ENCODE results near the gene AKT3. TPM values are rescaled to one million over a fixed set of nuclear protein-coding genes. Genes with fewer than 3 reads are reported as not detected.

The AKT3 gene
- total and polyA plus RNA-seq, 2 of the 8 experiments (the other 6 are each of a cell fraction or from before 2014, with no cell fraction given) = 6.0 to 36.4 TPM

GRCh38 chr1:243443557-243443956 lies 406.5 kb downstream of the AKT3 start:
- no peak overlapping the region for H3K4me3 ChIP-seq (ENCODE audit: extremely low read depth in 1 of 4, insufficient read depth in 2 of 4, low read depth in 3 of 4, low read length in 4 of 4)
- peaks cover 0 to 1% (median 0%) of the 10 kb centered on the region in 4 experiments; a peak in 1 of 7 replicates for H3K27me3 ChIP-seq (replicated peaks in 1 of 4; ENCODE audit: control insufficient read depth in 3 of 4, extremely low read depth in 1 of 4, insufficient read depth in 3 of 4, low read length in 3 of 4)
- H2AK5ac ChIP-seq (ENCODE audit: low read depth, low read length) = no peak overlapping the region
- 84% methylated on average over 4 of the region's 4 CpGs; no CpG with 5 or more reads in 1 of the 2 experiments for WGBS, 2 experiments (ENCODE audit: extremely low coverage in 1 of 2, insufficient coverage in 1 of 2, insufficient read length in 1 of 2, insufficient replicate concordance in 2 of 2, low coverage in 1 of 2, low lambda C conversion rate in 2 of 2, missing lambda C conversion rate in 1 of 2)
- H4K8ac ChIP-seq (ENCODE audit: extremely low read depth, insufficient read depth, low read length) = no peak overlapping the region
- no peak overlapping the region for H3K56ac ChIP-seq (replicated peaks; ENCODE audit: insufficient read length, low read depth, low read length)
- FAIRE-seq = no peak
- H3K36me3 ChIP-seq (ENCODE audit: control insufficient read depth in 2 of 4, insufficient read depth in 4 of 4, low read length in 3 of 4) = no peaks in the 10 kb centered on the region
- POLR2A ChIA-PET (ENCODE audit: partially characterized antibody) = no interaction called here
- H3K4me1 ChIP-seq (replicated peaks in 1 of 4; ENCODE audit: control insufficient read depth in 3 of 4, insufficient read depth in 4 of 4, low read length in 3 of 4) = peaks cover 0 to 10% (median 3%) of the 10 kb centered on the region in 4 experiments; a peak in 4 of 7 replicates
- no peak overlapping the region for H3K9ac ChIP-seq (replicated peaks in 1 of 4; ENCODE audit: extremely low read depth in 1 of 4, low read depth in 3 of 4, low read length in 3 of 4)
- no peak overlapping the region for H3K4ac ChIP-seq (replicated peaks; ENCODE audit: insufficient read length, low read depth, low read length)
- no peak overlapping the region for H3K4me2 ChIP-seq (ENCODE audit: insufficient read depth in 1 of 2, low read depth in 2 of 2, low read length in 2 of 2)
- H2BK15ac ChIP-seq (ENCODE audit: low read length) = no peak overlapping the region
- no peak overlapping the region for H3K14ac ChIP-seq (ENCODE audit: insufficient read length)
- DNase-seq (ENCODE audit: low read depth in 1 of 2, low spot score in 2 of 2) = no peak
- no peak overlapping the region for H3K23ac ChIP-seq (ENCODE audit: insufficient read length)
- H3K9me3 ChIP-seq (ENCODE audit: insufficient read depth in 2 of 2, low read depth in 1 of 2, low read length in 1 of 2) = no peaks in the 10 kb centered on the region
- H3K79me1 ChIP-seq (ENCODE audit: low read depth, low read length) = no peaks in the 10 kb centered on the region
- no peak overlapping the region for H3K18ac ChIP-seq (ENCODE audit: extremely low read depth, low read length)
- H3K79me2 ChIP-seq (ENCODE audit: control insufficient read depth in 1 of 2, insufficient read depth in 2 of 2, low read length in 2 of 2) = no peaks in the 10 kb centered on the region
- H4K5ac ChIP-seq (ENCODE audit: insufficient read length, low read depth, low read length) = no peak overlapping the region
- no peak overlapping the region for H2BK20ac ChIP-seq (ENCODE audit: low read length)
- CTCF ChIA-PET (ENCODE audit: partially characterized antibody) = interaction anchor here (0.6 to 1.1 kb wide), 5 partner anchors 12 to 376 kb away, joined by 3 read pairs; no protein-coding TSS in a partner anchor
- no peak overlapping the region for H2BK120ac ChIP-seq (replicated peaks; ENCODE audit: low read depth, low read length)
- H2BK5ac ChIP-seq (ENCODE audit: low read depth, low read length) = no peak overlapping the region
- TF ChIP-seq TBP (IDR thresholded peaks at IDR 0.05; ENCODE audit: low read depth, low read length) (no peak), TEAD4 (IDR thresholded peaks at IDR 0.05; ENCODE audit: low read depth, low read length) (no peak), POU5F1 (IDR thresholded peaks at IDR 0.05; ENCODE audit: low read depth, low read length) (no peak)
- no peaks in the 10 kb centered on the region for H3K23me2 ChIP-seq (ENCODE audit: low read depth, low read length)
- no peaks in the 10 kb centered on the region for H4K20me1 ChIP-seq (replicated peaks in 1 of 2; ENCODE audit: control insufficient read depth in 1 of 2, insufficient read depth in 2 of 2, low read length in 2 of 2)
- no peak overlapping the region for H2BK12ac ChIP-seq (ENCODE audit: low read depth, low read length)
- H2AFZ ChIP-seq (ENCODE audit: low read length) = no peak overlapping the region
- H3K27ac ChIP-seq (ENCODE audit: low read depth, low read length) = no peak overlapping the region
- H4K91ac ChIP-seq (replicated peaks; ENCODE audit: insufficient read length, low read length) = no peak overlapping the region

Data from H1 (cell line).